GM19324 (cell line): Measurements from ENCODE around the gene PTK6.
A peak's percentile ranks its signal among the peaks of the same experiment; 100 is the strongest.

Experiments used
- ATAC-seq: cut with Tn5 transposase; IDR thresholded peaks from one replicate; pipeline ENCODE4 v1.9.1; 2021; ENCODE audit warnings: mild to moderate bottlenecking, moderate library complexity; ENCODE audit not compliant: unreplicated experiment, low FRiP score

PTK6 gene

GRCh38 chr20:63570281-63571086 is 33.3 kb upstream of the PTK6 start:
- no peak for ATAC-seq

GRCh38 chr20:63568986-63569949 is 32.1 kb upstream of the PTK6 start:
- ATAC-seq = no peak

DNA sequence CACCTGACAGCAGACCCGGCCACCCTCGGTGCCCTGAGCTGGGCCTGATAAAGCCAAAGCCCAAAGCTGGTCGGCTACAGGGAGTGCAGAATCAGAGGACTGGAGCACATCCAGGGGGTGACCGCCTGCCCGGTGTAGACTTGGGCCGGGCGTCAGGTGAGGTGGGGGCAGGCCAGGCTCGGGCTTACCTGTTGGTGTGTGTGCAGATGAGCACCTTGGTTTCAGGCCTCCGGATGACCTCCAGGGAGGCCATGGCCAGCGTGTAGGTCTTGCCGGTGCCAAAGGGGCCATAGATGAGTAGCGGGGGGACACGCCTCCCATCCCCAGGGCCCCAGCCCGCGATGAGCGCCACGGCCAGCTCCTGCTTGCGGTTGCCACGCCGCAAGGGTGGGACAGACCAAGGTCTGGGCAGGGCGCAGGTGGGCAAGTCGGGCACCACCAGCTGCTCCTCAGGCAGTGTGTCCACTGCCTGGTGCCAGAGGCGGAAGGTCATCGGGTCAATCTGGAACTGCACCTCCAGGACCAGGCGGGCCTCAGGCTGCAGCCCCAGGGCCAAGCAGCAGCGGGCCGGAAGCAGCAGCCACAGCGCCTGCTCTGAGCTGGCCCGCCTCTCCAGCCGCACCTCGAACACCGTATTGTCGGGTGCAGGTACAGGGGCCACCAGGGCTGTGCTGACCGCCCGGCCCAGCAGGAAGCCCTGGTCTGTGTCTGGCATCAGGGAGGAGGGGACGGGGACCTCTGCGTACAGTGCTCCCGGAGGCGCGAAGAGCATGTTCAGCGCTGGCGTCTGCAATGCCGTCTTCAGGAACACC is 31.2 kb upstream of the PTK6 start:
- no peak for ATAC-seq

- no peak for ATAC-seq
These were observed 30.4 kb upstream of the PTK6 start for GRCh38 chr20:63567386-63568169.

GRCh38 chr20:63567136-63567385 is 29.9 kb upstream of the PTK6 start:
- ATAC-seq = no peak

DNA sequence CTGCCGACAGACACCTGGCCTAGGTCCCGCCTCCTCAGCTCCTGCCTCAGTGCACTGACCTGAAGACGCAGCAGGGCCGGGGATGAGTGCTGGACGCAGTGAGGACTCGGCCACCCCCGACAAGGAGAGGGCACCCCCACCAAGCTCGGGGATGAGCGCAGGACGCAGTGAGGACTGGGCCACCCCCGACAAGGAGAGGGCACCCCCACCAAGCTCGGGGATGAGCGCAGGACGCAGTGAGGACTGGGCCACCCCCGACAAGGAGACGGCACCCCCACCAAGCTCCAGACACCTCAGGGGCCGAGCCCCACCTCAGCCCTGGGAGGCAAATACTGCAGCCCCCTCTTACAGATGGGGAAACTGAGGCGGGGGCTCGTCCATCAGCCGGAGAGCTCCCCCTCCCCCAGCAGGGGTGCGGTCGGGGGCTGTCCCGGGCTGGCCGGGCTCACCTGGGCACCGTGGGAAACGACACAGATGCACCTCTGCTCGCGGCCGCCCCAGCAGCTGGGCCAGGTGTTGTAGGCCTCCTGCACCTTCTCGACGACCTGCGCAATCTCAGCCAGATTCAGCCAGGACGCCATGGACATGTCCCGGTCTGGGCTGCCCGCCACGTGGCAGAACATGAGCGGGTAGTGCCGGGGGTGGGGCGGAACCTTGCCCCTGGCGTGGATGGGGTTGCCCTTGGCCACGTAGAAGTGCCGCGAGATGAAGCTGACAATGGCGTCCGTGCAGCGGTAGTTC is 29.4 kb upstream of the PTK6 start:
- ATAC-seq = no peak

DNA sequence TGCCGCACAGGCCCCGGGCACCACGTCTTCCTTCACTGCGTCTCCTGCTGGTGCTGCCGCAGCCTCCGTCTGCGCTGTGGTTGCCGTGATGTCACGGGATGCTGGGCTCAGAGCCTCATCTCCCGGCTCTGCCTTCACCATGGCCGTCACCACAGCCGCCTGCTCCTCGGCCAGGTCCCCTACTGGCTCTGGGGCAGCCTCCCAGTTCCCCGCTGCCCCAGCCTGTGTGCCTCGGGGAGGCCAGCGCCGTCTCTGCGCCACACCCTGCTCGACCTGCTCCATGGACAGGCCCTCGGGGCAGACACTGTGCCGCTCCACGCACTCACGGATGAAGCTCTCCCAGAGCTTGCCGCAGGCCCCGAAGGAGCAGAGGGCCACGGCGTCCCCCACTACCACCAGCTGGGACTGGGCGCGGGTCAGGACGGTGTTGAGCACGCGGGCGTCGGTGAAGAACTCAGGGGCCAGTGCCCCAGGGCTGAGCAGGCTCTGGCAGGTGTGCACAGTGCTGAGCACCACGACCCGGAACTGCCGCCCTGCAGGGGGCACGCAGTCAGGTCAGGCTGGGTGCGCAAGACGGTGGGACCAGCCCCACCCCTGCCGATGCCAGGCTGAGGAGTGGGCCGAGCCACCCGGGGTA is 28.6 kb upstream of the PTK6 start:
- ATAC-seq = no peak

- no peak for ATAC-seq
These were observed 28.0 kb upstream of the PTK6 start for GRCh38 chr20:63565021-63565698.

- no peak for ATAC-seq
These were observed 27.0 kb upstream of the PTK6 start for GRCh38 chr20:63564036-63564810.

DNA sequence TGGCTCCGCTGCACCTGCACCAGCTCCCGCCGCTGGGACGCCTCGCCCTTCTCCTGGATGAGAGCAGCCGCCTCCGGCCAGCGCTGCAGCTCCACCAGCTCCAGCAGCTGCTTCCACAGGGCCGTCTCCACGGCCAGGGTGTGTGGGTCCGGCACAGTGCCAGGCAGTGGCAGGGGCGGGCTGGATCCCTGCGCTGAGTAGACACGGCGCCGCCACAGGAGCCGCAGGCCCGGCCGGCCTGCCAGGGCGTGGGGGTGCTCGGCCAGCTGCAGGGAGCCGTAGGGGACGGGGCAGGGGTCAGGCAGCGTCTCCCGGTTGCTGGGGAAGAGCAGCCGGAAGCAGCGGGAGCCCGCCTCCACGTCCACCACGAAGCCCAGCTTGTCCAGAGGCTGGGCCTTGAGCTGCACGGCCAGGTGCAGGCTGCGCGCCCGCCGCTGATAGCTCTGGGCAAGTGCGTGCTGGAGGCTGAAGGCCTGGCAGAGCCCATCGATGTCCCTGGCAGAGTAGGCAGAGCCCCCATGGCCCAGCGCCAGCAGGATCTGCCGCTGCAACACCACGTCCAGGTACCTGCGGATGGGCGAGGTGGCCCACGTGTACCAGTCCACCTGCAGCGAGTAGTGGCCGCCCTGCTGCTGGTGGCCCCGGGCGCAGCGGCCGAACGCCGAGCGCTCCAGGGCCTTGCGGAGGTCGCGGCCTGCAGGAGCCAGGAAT is 26.2 kb upstream of the PTK6 start:
- ATAC-seq = no peak

DNA sequence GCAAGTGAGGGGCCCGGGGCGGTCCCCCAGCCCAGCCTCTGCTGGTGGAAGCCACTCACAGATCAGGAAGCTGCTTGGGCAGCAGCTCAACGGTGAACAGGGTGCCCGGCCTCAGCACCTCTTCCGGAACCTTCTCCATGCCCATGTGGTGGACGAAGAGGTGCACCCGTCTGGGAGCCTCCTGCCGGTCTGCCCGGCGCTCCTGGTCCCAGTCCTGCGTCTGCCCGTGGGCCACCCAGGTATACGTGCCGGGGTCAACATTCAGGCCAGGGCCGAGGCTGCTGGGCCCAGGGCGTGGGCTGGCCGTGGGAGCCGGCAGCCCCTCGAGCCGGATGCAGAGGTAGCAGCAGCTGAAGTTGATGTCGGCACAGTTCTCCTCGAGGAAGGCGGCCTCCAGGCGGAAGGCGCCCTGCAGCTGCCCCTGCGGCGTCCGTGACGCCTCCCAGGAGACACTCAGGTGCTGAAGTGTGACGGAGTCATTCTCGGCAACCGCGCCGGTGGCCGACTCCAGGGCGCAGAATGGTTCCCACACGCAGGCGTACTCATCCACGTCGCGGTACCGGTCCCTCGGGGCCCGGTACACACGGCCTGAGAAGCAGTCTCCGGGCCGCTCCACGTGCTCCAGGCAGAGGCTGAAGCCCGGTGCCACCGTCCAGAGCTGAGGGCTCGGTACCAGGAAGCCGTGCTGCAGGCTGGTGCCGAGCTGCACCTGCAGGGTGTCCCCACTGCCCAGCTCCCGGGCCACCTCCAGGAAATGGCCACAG is 25.5 kb upstream of the PTK6 start:
- peak; percentile 50 for ATAC-seq

- no peak for ATAC-seq
These were observed 24.6 kb upstream of the PTK6 start for GRCh38 chr20:63561624-63562396.

GRCh38 chr20:63560856-63561609 is 23.9 kb upstream of the PTK6 start:
- no peak for ATAC-seq

GRCh38 chr20:63560333-63560805 is 23.2 kb upstream of the PTK6 start:
- no peak for ATAC-seq
